ENCODE measurements around the gene SLC39A13.

Gene SLC39A13

DNA sequence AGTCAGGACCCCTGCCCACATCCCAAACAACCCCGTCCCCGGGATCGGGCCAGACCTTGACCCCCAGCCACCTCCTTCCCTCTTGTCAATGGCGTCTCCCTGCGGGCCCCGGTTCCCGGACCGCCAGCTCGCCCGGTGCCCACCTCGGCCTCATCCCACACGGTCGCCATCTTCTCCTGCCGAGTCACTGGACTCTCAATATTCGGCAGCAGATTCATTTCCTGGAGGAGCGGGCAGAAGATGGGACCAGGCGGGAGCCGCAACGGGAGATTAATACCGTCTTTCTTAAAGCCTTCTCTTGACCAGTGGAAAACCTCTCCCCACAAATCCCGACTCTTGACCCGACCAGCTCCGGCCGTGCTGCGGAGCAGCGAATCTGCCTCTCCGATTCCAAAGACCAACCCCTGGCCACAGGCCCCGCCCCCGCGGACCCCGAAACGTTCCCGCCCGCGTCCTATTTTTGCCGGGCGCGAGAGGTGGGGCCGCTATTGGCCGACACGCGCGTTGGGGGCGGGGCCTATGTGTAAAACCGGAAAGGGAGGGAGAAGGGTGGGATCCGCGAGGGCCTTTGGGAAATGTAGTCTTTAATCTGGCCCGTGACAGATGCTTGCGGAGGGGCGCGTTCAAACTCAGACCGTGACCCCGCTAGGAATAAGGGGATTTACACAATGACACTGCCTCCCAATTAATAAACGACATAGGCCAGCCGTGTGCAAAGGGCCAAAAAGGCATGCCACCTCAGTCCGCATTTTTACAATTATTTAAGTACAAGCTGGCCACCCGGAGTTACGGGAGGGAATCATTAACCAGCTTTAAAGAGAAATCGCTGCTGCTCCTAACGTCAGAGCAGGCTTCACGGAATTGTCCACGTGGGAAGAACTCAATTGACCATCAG is 17.9 kb downstream of the SLC39A13 start, which contains the start of gene PSMC3:
TSS of gene PSMC3 (minus strand) at position 378 of the 895 bp plus-strand sequence. CDS start at position 218, 160 bp downstream.
- Histone ChIP-seq H3K27me3 (ENCODE audit: control insufficient read depth, insufficient read depth, low read length) (no peaks in the 10 kb centered on the region), H3K4me1 (ENCODE audit: control insufficient read depth, insufficient read depth, low read length) (peaks cover 11% of the 10 kb centered on the region), H3K4me3 (ENCODE audit: low read length) (peak within 1 kb of the TSS; percentile 48), H3K36me3 (ENCODE audit: control insufficient read depth, insufficient read depth, low read length) (peaks cover 12% of the 10 kb centered on the region), H3K9ac (ENCODE audit: low read length) (peak within 1 kb of the TSS; percentile 76), H3K9me3 (ENCODE audit: control insufficient read depth, low read length) (no peaks in the 10 kb centered on the region)

DNA sequence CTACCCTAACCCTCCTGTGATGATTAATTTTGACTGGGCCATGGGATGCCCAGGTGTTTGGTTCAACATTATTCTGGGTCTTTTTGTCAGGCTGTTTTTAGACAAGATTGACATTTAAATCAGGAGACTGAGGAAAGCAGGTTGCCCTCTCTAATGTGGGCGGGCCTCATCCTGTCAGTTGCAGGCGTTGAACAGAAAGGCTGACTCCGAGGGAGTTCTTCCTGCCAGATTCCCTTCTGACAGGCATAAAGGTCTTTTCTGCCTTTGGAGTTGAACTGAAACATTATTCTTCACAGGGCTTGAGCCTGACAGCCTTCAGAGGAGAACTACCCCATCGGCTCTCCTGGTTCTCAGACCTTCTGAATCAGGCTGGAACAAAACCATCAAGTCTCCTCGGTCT is 22.1 kb downstream of the SLC39A13 start:
- Histone ChIP-seq H3K27me3 (ENCODE audit: control insufficient read depth, insufficient read depth, low read length) (no peaks in the 10 kb centered on the region), H3K9me3 (ENCODE audit: control insufficient read depth, low read length) (no peaks in the 10 kb centered on the region), H3K36me3 (ENCODE audit: control insufficient read depth, insufficient read depth, low read length) (no peaks in the 10 kb centered on the region), H3K4me3 (ENCODE audit: low read length) (no peak overlapping the region), H3K9ac (ENCODE audit: low read length) (no peak overlapping the region), H3K4me1 (ENCODE audit: control insufficient read depth, insufficient read depth, low read length) (peaks cover 1% of the 10 kb centered on the region)

DNA sequence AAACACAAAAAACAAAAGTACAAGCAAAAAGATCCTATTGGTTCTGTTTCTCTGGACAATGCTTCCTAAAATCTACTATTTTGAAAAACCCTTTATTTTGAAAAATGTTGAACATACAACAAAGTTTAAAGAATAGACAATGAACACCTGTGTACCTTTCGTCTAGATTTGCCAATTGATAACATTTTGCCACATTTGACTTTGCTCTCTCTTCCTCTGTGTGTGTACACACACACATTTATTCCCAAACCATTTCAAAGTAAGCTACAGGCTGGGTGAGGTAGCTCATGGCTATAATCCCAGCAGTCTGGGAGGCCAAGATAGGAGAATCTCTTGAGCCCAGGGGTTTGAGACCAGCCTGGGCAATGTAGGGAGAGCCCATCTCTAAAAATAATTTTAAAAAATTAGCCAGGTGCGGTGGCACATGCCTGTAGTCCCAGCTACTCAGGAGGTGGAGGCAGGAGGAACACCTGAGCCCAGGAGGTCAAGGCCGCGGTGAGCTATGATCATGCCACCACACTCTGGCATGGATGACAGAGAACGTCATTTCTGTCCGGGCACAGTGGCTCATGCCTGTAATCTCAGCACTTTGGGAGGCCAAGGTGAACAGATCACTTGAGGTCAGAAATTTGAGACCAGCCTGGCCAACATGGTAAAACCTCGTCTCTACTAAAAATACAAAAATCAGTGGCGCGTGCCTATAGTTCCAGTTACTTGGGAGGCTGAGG is 23.1 kb downstream of the SLC39A13 start:
- Histone ChIP-seq H3K9me3 (ENCODE audit: control insufficient read depth, low read length) (no peaks in the 10 kb centered on the region), H3K9ac (ENCODE audit: low read length) (no peak overlapping the region), H3K36me3 (ENCODE audit: control insufficient read depth, insufficient read depth, low read length) (no peaks in the 10 kb centered on the region), H3K4me3 (ENCODE audit: low read length) (no peak overlapping the region), H3K4me1 (ENCODE audit: control insufficient read depth, insufficient read depth, low read length) (no peaks in the 10 kb centered on the region), H3K27me3 (ENCODE audit: control insufficient read depth, insufficient read depth, low read length) (no peaks in the 10 kb centered on the region)

DNA sequence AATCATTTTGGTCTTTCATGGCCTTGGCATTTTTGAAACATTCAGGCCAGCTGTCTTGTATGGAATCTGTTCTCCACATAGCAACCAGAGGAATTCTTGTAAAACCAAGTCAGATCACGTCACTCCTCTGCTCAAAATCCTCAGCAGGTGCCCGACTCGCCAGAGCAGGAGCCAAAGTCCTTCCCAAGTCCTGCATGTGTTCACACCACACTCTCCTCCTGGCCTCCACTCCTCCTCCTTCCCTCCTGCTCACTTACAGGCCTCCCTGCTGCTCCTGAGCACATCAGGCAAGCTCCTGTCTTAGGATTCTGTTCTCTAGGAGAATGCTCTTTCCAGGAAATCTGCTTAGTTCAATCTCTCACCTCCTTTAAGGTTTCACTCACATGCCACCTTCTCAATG is 24.8 kb downstream of the SLC39A13 start:
- no peak overlapping the region for H3K9ac ChIP-seq (ENCODE audit: low read length)
- no peak overlapping the region for H3K4me3 ChIP-seq (ENCODE audit: low read length)
- no peaks in the 10 kb centered on the region for H3K36me3 ChIP-seq (ENCODE audit: control insufficient read depth, insufficient read depth, low read length)
- no peaks in the 10 kb centered on the region for H3K27me3 ChIP-seq (ENCODE audit: control insufficient read depth, insufficient read depth, low read length)
- H3K4me1 ChIP-seq (ENCODE audit: control insufficient read depth, insufficient read depth, low read length): peaks cover 7% of the 10 kb centered on the region
- no peaks in the 10 kb centered on the region for H3K9me3 ChIP-seq (ENCODE audit: control insufficient read depth, low read length)

DNA sequence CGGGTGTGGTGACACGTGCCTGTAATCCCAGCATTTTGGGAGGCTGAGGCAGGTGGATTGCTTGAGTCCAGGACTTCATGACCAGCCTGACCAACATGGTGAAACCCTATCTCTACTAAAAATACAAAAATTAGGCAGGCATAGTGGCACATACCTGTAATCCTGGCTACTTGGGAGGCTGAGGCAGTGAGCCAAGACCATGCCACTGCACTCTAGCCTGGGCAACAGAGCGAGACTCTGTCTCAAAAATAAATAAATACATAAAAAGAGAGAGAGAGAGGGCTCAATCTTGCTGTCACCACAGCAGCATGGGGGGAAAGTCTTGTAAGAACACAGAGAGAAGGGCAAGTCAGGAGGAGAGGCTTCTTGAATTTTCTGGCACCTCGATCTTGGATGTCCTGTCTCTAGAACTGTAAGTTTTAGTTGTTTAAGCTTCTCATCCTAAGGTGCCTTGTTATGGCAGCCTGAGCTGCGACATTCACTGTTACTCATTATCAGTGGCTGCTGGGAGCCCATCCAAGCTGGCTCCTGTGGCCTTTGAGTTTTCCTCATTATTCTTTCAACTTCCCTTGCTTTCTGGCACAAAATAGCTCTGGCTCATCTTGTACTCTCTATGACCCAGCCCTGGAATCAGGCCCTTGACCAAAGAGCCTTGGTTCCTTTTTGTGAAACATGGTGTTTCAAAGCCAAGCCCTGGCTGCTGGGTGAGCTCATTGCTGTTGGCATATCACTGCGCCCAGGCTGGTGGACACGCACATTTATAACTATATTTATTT is 25.8 kb downstream of the SLC39A13 start:
- no peak overlapping the region for H3K9ac ChIP-seq (ENCODE audit: low read length)

DNA sequence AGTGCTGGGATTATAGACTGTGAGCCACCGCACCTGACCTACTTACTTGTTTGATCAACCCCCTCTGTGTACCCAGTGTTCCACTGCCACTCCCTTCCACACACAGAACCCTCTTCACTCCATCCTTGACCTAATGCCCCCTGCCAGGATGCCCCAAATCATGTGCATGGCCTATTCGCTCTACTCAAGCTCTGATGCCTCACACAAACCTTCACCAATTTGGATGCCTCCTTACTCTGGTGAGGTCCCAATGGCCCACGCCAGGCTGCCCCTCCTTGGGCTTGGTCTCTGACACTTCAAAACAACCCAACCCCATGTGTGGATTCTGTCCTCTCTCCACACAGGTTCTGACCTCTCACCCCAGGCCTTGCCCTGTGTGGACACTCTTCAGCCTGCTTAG is 27.3 kb downstream of the SLC39A13 start:
- H3K27me3 ChIP-seq (ENCODE audit: control insufficient read depth, insufficient read depth, low read length): no peaks in the 10 kb centered on the region
- no peaks in the 10 kb centered on the region for H3K9me3 ChIP-seq (ENCODE audit: control insufficient read depth, low read length)
- H3K4me1 ChIP-seq (ENCODE audit: control insufficient read depth, insufficient read depth, low read length): peaks cover 7% of the 10 kb centered on the region
- no peaks in the 10 kb centered on the region for H3K36me3 ChIP-seq (ENCODE audit: control insufficient read depth, insufficient read depth, low read length)
- H3K9ac ChIP-seq (ENCODE audit: low read length): no peak overlapping the region
- no peak overlapping the region for H3K4me3 ChIP-seq (ENCODE audit: low read length)

More for the DNA sequence above, 25.8 kb downstream of the SLC39A13 start:
- Histone ChIP-seq H3K36me3 (ENCODE audit: control insufficient read depth, insufficient read depth, low read length) (no peaks in the 10 kb centered on the region), H3K4me1 (ENCODE audit: control insufficient read depth, insufficient read depth, low read length) (peaks cover 7% of the 10 kb centered on the region), H3K4me3 (ENCODE audit: low read length) (no peak overlapping the region), H3K27me3 (ENCODE audit: control insufficient read depth, insufficient read depth, low read length) (no peaks in the 10 kb centered on the region), H3K9me3 (ENCODE audit: control insufficient read depth, low read length) (no peaks in the 10 kb centered on the region)

DNA sequence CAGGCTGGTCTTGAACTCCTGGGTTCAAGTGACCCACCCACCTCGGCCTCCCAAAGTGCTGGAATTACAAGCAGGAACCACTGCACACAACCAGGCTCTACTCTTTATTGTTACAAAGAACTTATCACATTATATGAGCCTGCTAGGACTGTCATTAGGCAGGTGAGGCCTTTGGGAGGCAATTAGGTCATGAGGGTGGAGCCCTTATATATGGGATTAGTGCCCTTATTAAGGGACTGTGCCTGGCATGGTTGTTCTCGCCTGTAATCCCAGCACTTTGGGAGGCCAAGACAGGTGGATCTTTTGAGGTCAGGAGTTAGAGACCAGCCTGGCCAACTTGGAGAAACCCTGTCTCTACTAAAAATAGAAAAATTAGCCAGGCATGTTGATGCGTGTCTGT is 28.3 kb downstream of the SLC39A13 start:
- Histone ChIP-seq H3K9ac (ENCODE audit: low read length) (no peak overlapping the region), H3K4me1 (ENCODE audit: control insufficient read depth, insufficient read depth, low read length) (peaks cover 7% of the 10 kb centered on the region), H3K4me3 (ENCODE audit: low read length) (no peak overlapping the region), H3K36me3 (ENCODE audit: control insufficient read depth, insufficient read depth, low read length) (no peaks in the 10 kb centered on the region), H3K27me3 (ENCODE audit: control insufficient read depth, insufficient read depth, low read length) (no peaks in the 10 kb centered on the region), H3K9me3 (ENCODE audit: control insufficient read depth, low read length) (no peaks in the 10 kb centered on the region)

DNA sequence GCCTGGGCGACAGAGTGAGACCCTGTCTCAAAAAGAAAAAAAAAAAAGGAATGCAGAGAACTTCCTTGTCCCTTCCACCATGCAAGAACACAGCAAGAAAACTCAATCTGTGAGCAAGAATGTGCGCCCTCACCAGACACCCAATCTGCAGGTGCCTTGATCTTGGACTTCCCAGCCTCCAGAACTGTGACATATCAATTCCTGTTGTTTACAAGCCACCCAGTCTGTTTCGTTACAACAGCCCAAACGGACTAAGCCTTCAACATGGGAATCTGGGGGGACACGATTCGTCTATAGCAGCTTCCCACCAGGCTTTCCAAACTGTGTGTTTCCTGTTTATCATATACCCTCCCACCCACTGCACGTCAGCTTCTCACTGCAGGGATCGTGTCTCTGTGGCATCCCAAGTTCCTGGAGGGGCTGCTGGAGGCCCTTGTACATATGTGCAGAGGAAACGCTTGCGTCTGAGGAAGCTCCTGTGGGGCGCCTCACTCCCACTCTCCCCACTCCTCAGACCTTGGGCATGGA is 28.9 kb downstream of the SLC39A13 start:
- Histone ChIP-seq H3K4me3 (ENCODE audit: low read length) (no peak overlapping the region), H3K27me3 (ENCODE audit: control insufficient read depth, insufficient read depth, low read length) (no peaks in the 10 kb centered on the region), H3K9ac (ENCODE audit: low read length) (no peak overlapping the region), H3K36me3 (ENCODE audit: control insufficient read depth, insufficient read depth, low read length) (no peaks in the 10 kb centered on the region), H3K4me1 (ENCODE audit: control insufficient read depth, insufficient read depth, low read length) (peaks cover 7% of the 10 kb centered on the region), H3K9me3 (ENCODE audit: control insufficient read depth, low read length) (no peaks in the 10 kb centered on the region)

DNA sequence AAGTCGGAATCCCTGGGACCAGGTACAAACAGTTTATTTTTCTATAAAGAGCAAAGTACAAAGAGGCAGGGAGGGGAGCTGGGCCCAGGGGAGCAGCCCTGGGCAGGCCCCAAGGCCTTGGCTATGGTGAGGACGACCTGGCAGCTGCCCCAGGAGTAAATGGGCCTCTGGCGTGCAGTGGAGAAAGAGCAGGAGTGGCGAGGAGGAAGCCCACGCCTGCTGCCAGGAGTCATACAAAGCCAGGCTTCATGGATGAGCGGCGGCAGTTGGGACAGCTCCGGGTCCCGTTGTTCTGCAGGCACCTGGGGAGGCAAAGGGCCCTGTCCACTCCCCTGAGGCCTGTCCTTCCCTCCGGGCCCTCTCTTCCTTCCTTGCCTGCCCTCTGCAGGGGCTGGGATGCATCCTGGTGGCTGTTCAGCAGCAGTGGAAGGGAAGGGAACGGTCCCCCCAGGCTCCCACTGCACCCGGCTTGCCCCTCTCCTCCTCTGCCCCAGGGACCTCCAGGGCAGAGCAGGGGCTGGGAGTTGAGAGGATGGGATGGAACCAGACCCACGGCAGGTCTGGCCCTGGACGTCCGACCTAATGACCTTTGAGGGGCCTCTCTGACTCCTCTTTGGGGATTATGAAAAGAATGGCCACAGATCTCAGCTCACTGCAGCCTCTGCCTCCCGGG is 29.5 kb downstream of the SLC39A13 start:
- H3K4me1 ChIP-seq (ENCODE audit: control insufficient read depth, insufficient read depth, low read length): peaks cover 7% of the 10 kb centered on the region
- no peak overlapping the region for H3K9ac ChIP-seq (ENCODE audit: low read length)
- H3K9me3 ChIP-seq (ENCODE audit: control insufficient read depth, low read length): no peaks in the 10 kb centered on the region
- H3K36me3 ChIP-seq (ENCODE audit: control insufficient read depth, insufficient read depth, low read length): no peaks in the 10 kb centered on the region
- H3K27me3 ChIP-seq (ENCODE audit: control insufficient read depth, insufficient read depth, low read length): no peaks in the 10 kb centered on the region
- no peak overlapping the region for H3K4me3 ChIP-seq (ENCODE audit: low read length)

DNA sequence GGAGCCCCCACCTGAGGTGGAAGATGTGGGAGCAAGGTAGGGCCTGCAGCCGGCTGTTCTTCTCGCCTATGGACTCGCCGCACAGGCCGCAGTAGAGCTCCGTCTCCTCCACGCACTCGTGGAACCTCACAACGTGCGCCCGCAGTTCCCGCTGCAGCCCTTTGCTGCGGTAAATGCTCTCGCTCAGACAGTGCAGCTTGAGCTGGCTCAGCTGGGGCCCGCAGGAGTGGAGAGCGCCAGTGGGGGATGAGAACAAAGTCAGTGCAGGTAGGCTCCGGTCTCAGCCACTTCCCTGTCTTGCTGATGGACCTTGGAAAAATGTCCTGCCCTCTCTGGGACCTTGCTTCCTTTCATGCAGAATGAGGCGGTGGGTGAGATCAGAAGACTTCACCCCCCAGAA is 30.3 kb downstream of the SLC39A13 start:
- H3K4me1 ChIP-seq (ENCODE audit: control insufficient read depth, insufficient read depth, low read length): peaks cover 7% of the 10 kb centered on the region
- H3K4me3 ChIP-seq (ENCODE audit: low read length): no peak overlapping the region
- no peaks in the 10 kb centered on the region for H3K27me3 ChIP-seq (ENCODE audit: control insufficient read depth, insufficient read depth, low read length)
- H3K9me3 ChIP-seq (ENCODE audit: control insufficient read depth, low read length): no peaks in the 10 kb centered on the region
- no peaks in the 10 kb centered on the region for H3K36me3 ChIP-seq (ENCODE audit: control insufficient read depth, insufficient read depth, low read length)
- no peak overlapping the region for H3K9ac ChIP-seq (ENCODE audit: low read length)

DNA sequence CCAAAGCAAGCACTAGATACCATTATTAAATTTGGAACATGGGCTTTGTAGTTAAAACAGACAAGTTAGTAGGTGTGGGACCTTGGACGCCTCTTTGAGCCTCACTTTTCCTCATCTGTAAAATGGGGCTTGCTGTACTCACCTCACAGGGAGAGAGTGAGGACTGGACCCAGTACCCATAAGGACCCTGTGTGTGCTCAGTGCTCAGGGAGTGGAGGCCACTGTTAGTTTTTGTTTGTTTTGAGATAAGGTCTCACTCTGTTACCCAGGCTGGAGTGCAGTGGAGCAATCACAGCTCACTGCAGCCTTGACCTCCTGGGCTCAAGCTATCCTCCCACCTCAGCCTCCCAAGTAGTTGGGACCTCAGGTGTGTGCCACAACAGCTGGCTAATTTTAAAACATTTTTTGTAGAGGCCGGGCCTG is 31.7 kb downstream of the SLC39A13 start:
- no peaks in the 10 kb centered on the region for H3K9me3 ChIP-seq (ENCODE audit: control insufficient read depth, low read length)
- H3K4me3 ChIP-seq (ENCODE audit: low read length): no peak overlapping the region
- peaks cover 7% of the 10 kb centered on the region for H3K4me1 ChIP-seq (ENCODE audit: control insufficient read depth, insufficient read depth, low read length)
- no peak overlapping the region for H3K9ac ChIP-seq (ENCODE audit: low read length)
- no peaks in the 10 kb centered on the region for H3K27me3 ChIP-seq (ENCODE audit: control insufficient read depth, insufficient read depth, low read length)
- no peaks in the 10 kb centered on the region for H3K36me3 ChIP-seq (ENCODE audit: control insufficient read depth, insufficient read depth, low read length)
